Measurements from ENCODE around the gene ATP11A.

- TF ChIP-seq CTCF (conservative IDR thresholded peaks at IDR 0.05; ENCODE audit: low read depth in 2 of 2) (no peak), EZH2 (IDR thresholded peaks at IDR 0.05; ENCODE audit: low read depth, unreplicated experiment) (no peak), POLR2AphosphoS5 (IDR thresholded peaks at IDR 0.05; ENCODE audit: low read depth) (no peak)
These were observed 92.7 kb downstream of the ATP11A start for GRCh38 chr13:112782429-112783010.

Measured in GM23338 (cell line).